Stimulated activated effector memory CD8-positive, alpha-beta T cell treated with anti-CD3 and anti-CD28 coated beads, Interleukin-12 subunit alpha, Interleukin-12 subunit beta, amount 100 ng/mL, for 72 hours (primary cell): Measurements from ENCODE around the gene ZNF32.
A peak's percentile ranks its signal among the peaks of the same experiment; 100 is the strongest.

Experiments
- ATAC-seq: fragments of 150-1000 bp; cut with Tn5 transposase; 2 replicates; pipeline ENCODE4 v1.10.0; 2021
- DNase-seq, 2 donors: peaks; one replicate each; pipeline ENCODE4 v3.0.0; 2021 to 2022; ENCODE audit warnings: low spot score in 2 of 2
- H3K27ac Mint-ChIP-seq: one replicate; pipeline ENCODE4 v1.8.0; 2022; ENCODE audit warnings: mild to moderate bottlenecking, mixed read lengths
- H3K36me3 Mint-ChIP-seq: one replicate; pipeline ENCODE4 v1.8.0; 2022; ENCODE audit warnings: mild to moderate bottlenecking, mixed read lengths
- H3K4me1 Mint-ChIP-seq: one replicate; pipeline ENCODE4 v1.8.0; 2022; ENCODE audit warnings: mixed read lengths
- H3K4me3 Mint-ChIP-seq: one replicate; pipeline ENCODE4 v1.8.0; 2022; ENCODE audit warnings: mild to moderate bottlenecking, mixed read lengths
- H3K9me3 Mint-ChIP-seq: one replicate; pipeline ENCODE4 v1.8.0; 2022; ENCODE audit warnings: mixed read lengths

Gene ZNF32

DNA sequence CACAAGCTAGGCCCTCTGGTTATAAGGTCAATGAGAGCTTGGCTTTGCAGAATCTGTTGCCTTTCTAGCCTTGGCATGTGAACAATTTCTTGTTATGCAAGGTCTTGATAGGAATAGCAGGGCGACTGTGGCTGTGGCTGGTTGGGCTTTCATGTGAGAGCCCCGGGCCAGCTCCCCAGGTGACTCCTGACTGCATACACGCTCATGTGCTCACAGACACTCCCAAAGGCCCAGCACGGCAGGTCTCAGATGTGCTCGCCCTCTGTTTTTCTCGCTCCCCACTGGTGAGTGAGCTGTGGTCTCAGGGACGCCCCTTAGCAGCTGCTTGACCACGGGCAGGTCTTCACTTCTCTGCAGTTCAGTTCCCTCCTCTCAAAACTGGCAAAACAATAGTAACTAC is 37.1 kb upstream of the ZNF32 start:
- Mint-ChIP-seq H3K9me3 (no peaks in the 10 kb centered on the region), H3K36me3 (no peaks in the 10 kb centered on the region), H3K4me1 (peaks cover 15% of the 10 kb centered on the region), H3K27ac (no peak overlapping the region), H3K4me3 (no peak overlapping the region)
- DNase-seq, result no peak
- ATAC-seq, result no peak

- Mint-ChIP-seq H3K36me3 (no peaks in the 10 kb centered on the region), H3K27ac (no peak overlapping the region), H3K4me3 (no peak overlapping the region), H3K9me3 (no peaks in the 10 kb centered on the region), H3K4me1 (peaks cover 15% of the 10 kb centered on the region)
- DNase-seq (no peak), ATAC-seq (no peak)
Observed at GRCh38 chr10:43684292-43684559, 35.5 kb upstream of the ZNF32 start.

- ATAC-seq (peak; percentile 68), DNase-seq (no peak)
- H3K4me3 Mint-ChIP-seq, result no peak overlapping the region
- no peak overlapping the region for H3K27ac Mint-ChIP-seq
- no peaks in the 10 kb centered on the region for H3K36me3 Mint-ChIP-seq
- H3K9me3 Mint-ChIP-seq, result no peaks in the 10 kb centered on the region
- peaks cover 13% of the 10 kb centered on the region for H3K4me1 Mint-ChIP-seq
Observed at GRCh38 chr10:43683451-43684291, 35.0 kb upstream of the ZNF32 start.

- DNase-seq, result no peak
- no peaks in the 10 kb centered on the region for H3K9me3 Mint-ChIP-seq
- no peaks in the 10 kb centered on the region for H3K36me3 Mint-ChIP-seq
- H3K4me1 Mint-ChIP-seq, result peaks cover 9% of the 10 kb centered on the region
- ATAC-seq, result no peak
- no peak overlapping the region for H3K27ac Mint-ChIP-seq
- H3K4me3 Mint-ChIP-seq, result no peak overlapping the region
Observed at GRCh38 chr10:43682956-43683355, 34.3 kb upstream of the ZNF32 start.

DNA sequence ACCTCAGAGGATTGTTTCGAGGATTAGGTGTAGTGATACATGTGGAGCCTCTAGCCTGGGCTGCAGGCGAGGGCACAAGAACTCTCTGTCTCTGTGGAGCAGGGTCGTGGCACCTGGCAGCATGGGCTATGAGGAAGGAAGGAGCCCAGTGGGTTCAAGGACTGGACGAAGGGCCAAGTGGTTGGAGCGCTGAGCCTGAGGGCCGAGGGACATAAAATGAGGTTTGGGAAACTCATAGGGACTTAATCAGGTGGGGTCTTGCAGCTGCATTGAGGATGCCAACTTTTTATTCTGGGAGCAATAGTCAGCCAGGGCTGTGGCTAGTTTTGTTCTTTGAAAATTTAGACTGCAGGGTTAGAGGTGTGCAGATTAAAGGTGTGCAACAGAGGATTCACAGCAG is 33.0 kb upstream of the ZNF32 start:
- no peaks in the 10 kb centered on the region for H3K9me3 Mint-ChIP-seq
- H3K27ac Mint-ChIP-seq, result no peak overlapping the region
- no peak overlapping the region for H3K4me3 Mint-ChIP-seq
- ATAC-seq, result no peak
- peaks cover 9% of the 10 kb centered on the region for H3K4me1 Mint-ChIP-seq
- DNase-seq, result no peak
- no peaks in the 10 kb centered on the region for H3K36me3 Mint-ChIP-seq

GRCh38 chr10:43681220-43681619 is 32.5 kb upstream of the ZNF32 start:
- H3K4me3 Mint-ChIP-seq, result no peak overlapping the region
- ATAC-seq (no peak), DNase-seq (no peak)
- no peaks in the 10 kb centered on the region for H3K9me3 Mint-ChIP-seq
- H3K4me1 Mint-ChIP-seq, result peaks cover 9% of the 10 kb centered on the region
- no peaks in the 10 kb centered on the region for H3K36me3 Mint-ChIP-seq
- H3K27ac Mint-ChIP-seq, result no peak overlapping the region

- no peaks in the 10 kb centered on the region for H3K9me3 Mint-ChIP-seq
- H3K36me3 Mint-ChIP-seq, result no peaks in the 10 kb centered on the region
- no peak overlapping the region for H3K4me3 Mint-ChIP-seq
- H3K27ac Mint-ChIP-seq, result no peak overlapping the region
- peaks cover 9% of the 10 kb centered on the region for H3K4me1 Mint-ChIP-seq
- DNase-seq, result no peak
- ATAC-seq, result peak; percentile 43
Observed at GRCh38 chr10:43680035-43680434, 31.4 kb upstream of the ZNF32 start.

GRCh38 chr10:43679509-43679908 is 30.8 kb upstream of the ZNF32 start:
- no peak for ATAC-seq
- H3K9me3 Mint-ChIP-seq, result no peaks in the 10 kb centered on the region
- H3K36me3 Mint-ChIP-seq, result no peaks in the 10 kb centered on the region

DNA sequence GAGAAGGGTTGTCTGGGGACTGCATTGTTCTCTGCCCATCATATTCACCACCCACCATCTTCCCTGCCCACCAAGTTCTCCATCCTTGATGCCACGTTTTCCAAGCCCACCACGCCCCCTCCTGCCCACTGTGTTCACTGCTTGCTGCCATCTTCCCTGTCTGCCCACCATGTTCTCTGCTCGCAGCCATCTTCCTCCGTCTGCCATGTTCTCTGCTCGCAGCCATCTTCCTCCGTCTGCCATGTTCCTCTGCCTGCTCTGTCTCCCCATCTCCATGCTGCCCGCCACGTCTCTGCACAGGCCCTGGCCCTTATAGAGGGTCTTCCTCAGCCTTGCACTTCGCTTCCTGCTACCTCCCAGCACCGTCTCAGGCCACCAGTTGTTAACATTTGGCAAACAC is 30.0 kb upstream of the ZNF32 start:
- no peak for ATAC-seq
- H3K4me3 Mint-ChIP-seq, result no peak overlapping the region
- no peaks in the 10 kb centered on the region for H3K36me3 Mint-ChIP-seq
- H3K27ac Mint-ChIP-seq, result no peak overlapping the region
- no peak for DNase-seq
- H3K9me3 Mint-ChIP-seq, result no peaks in the 10 kb centered on the region
- peaks cover 9% of the 10 kb centered on the region for H3K4me1 Mint-ChIP-seq

More at GRCh38 chr10:43679509-43679908, 30.8 kb upstream of the ZNF32 start:
- H3K27ac Mint-ChIP-seq, result no peak overlapping the region
- DNase-seq, result no peak
- no peak overlapping the region for H3K4me3 Mint-ChIP-seq
- peaks cover 9% of the 10 kb centered on the region for H3K4me1 Mint-ChIP-seq

DNA sequence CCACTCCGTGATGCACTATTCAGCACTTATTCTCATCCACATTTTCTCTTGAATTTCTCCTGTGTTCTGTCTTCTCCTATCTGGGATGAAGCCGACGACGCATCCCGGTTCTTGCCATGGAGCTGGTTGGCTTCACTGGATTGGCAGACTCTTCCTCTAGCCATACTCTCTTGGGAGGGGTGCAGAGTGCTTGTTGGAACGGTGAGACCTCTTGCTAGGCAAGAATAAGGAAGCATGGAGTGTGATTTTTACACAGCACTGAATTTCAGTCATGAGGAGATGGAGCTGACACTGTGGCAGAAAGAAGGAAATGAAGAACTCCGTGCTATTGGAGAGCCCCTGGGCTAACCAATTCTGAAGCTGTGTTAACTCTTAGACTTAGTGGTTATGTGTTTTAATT is 28.2 kb upstream of the ZNF32 start:
- Mint-ChIP-seq H3K4me3 (no peak overlapping the region), H3K36me3 (no peaks in the 10 kb centered on the region), H3K9me3 (no peaks in the 10 kb centered on the region), H3K4me1 (peaks cover 9% of the 10 kb centered on the region), H3K27ac (no peak overlapping the region)
- ATAC-seq (no peak), DNase-seq (no peak)

GRCh38 chr10:43676331-43676730 is 27.6 kb upstream of the ZNF32 start:
- Mint-ChIP-seq H3K9me3 (no peaks in the 10 kb centered on the region), H3K4me3 (no peak overlapping the region), H3K4me1 (peaks cover 9% of the 10 kb centered on the region), H3K36me3 (no peaks in the 10 kb centered on the region), H3K27ac (no peak overlapping the region)
- ATAC-seq (no peak), DNase-seq (no peak)

- Mint-ChIP-seq H3K4me3 (no peak overlapping the region), H3K27ac (no peak overlapping the region), H3K4me1 (no peaks in the 10 kb centered on the region), H3K9me3 (no peaks in the 10 kb centered on the region), H3K36me3 (no peaks in the 10 kb centered on the region)
- DNase-seq (no peak), ATAC-seq (no peak)
Observed at GRCh38 chr10:43674553-43675210, 26.0 kb upstream of the ZNF32 start.

DNA sequence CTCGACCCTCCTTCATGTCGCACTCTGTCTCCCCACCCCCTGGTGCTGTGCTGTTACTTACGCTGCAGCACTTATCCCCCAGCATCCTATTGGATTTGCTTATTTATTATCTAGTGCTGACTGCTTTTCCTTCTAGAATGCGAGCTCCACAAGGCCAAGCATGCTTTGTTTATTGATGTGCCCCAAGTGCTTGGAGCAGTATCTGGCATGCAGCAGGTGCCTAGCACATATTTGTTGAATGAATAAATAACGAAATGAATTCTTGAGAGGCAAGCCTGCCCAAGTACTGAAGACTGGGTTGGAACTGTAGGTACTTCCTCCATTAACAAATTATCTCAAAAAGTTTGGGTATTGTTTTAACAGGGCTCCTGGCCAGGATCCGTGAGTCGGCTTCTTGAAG is 24.8 kb upstream of the ZNF32 start:
- no peaks in the 10 kb centered on the region for H3K9me3 Mint-ChIP-seq
- no peaks in the 10 kb centered on the region for H3K4me1 Mint-ChIP-seq
- no peaks in the 10 kb centered on the region for H3K36me3 Mint-ChIP-seq
- H3K4me3 Mint-ChIP-seq, result no peak overlapping the region
- no peak overlapping the region for H3K27ac Mint-ChIP-seq
- ATAC-seq (no peak), DNase-seq (no peak)

DNA sequence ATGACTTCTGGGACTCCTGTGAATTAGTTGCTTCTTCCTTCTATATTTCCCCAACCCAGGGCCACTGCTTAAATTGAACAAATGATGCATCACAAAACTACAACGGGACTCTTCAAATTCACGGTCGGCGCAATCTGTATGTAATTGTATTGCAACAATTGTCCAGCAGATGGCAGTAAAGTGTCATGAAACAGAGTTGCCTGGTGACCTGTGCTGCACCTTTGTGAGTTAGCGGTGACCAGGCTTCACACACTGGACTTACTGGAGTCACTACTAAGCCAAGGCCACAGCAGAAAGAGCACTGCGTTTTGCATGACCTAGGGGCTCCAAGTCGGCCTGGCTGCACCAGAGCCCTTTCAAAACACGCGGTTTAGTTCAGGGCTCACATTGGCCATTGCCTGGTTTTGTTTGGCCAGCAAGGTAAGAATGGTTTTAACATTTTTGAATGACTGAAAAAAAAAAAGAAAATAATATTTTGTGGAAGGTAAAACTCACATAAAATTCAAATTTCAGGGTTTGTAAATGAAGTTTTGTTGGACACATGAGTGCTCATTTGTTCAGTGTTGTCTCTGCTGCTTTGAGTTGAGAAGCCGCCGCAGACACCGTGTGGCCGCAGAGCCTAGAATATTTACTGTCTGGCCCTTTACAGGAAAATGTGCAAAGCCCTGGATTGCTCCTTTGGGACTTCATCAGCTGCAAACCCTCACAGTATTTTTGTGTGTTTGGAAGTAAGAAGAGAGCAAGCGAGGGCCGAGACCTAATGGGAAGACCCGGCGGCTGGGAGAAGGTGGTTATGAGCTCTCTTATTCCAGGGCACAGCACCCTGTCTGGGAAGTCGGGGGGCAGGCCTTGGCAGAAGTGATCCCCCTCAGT is 23.2 kb upstream of the ZNF32 start:
- ATAC-seq (peak; percentile 47), DNase-seq (peak; percentile 50 to 68)
- no peaks in the 10 kb centered on the region for H3K9me3 Mint-ChIP-seq
- H3K36me3 Mint-ChIP-seq, result no peaks in the 10 kb centered on the region
- H3K27ac Mint-ChIP-seq, result no peak overlapping the region
- no peaks in the 10 kb centered on the region for H3K4me1 Mint-ChIP-seq
- H3K4me3 Mint-ChIP-seq, result no peak overlapping the region

DNA sequence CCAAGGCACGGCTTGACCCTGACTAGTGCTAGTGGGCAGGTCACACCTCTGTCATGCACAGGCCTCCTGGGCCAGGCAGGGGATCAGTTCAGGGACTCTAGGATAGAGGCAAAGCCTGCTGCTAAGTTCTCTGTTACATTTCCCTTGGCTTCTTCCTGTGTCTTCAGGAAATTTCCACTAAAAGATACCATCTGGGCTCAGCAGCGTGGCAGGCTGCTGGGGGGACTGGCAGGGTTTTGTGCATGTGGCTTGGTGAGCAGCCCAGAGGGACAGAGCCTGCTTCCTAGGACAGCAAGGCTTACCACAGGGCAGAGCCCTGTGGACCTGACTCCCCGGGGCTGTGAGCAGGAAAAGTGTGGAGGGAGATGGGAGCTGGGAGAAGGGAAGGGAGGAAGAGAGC is 20.7 kb upstream of the ZNF32 start:
- H3K4me1 Mint-ChIP-seq, result no peaks in the 10 kb centered on the region
- H3K4me3 Mint-ChIP-seq, result no peak overlapping the region
- no peak for DNase-seq
- H3K9me3 Mint-ChIP-seq, result no peaks in the 10 kb centered on the region
- H3K27ac Mint-ChIP-seq, result no peak overlapping the region
- no peaks in the 10 kb centered on the region for H3K36me3 Mint-ChIP-seq
- ATAC-seq, result peak; percentile 6
